Upper lobe of right lung (tissue), 1 donor: Measurements from ENCODE around the gene FHIT. TPM values are rescaled to one million over a fixed set of nuclear protein-coding genes. Genes with fewer than 3 reads are reported as not detected.

Experiments
- ATAC-seq: fragments of 200-7000 bp; cut with Tn5 transposase; one replicate; pipeline ENCODE4 v1.9.1; 2020; ENCODE audit warnings: mild to moderate bottlenecking, moderate library complexity
- DNase-seq: peaks from one replicate; pipeline ENCODE4 v3.0.0-alpha.2; 2020
- H3K27ac ChIP-seq: fragments of 200-600 bp; one replicate; pipeline ENCODE4 v1.8.0; 2022
- H3K27me3 ChIP-seq: fragments of 200-600 bp; one replicate; pipeline ENCODE4 v1.8.0; 2022; ENCODE audit warnings: mild to moderate bottlenecking
- H3K36me3 ChIP-seq: fragments of 200-600 bp; one replicate; pipeline ENCODE4 v1.8.0; 2022
- H3K4me1 ChIP-seq: fragments of 200-600 bp; one replicate; pipeline ENCODE4 v1.8.0; 2022
- H3K4me3 ChIP-seq: fragments of 200-600 bp; one replicate; pipeline ENCODE4 v1.8.0; 2022; ENCODE audit warnings: mild to moderate bottlenecking
- H3K9me3 ChIP-seq: fragments of 200-600 bp; one replicate; pipeline ENCODE4 v1.8.0; 2022
- intact Hi-C: fragments of 100-400 bp; cut with DNase I; formaldehyde crosslinking; loops from one replicate; pipeline ENCODE4 v1.11.0; 2022
- total RNA-seq: library from RNA; stranded (reverse); fragmentation: NEBNext Ultra II Directional; extraction: Animal tissue kit (Norgen Biotek cat#: 25700); gene quantifications from one replicate; pipeline ENCODE4 v1.2.1, GENCODE V29; 2021
- TF ChIP-seq, protein P1 (sequence below): fragments of 200-600 bp; IDR thresholded peaks from one replicate; pipeline ENCODE4 v1.8.0; 2022; ENCODE audit warnings: antibody characterized with exemption
- donor health status: DM: no; HTN: yes; CAD: no; lungs with severe emphysema.

Gene FHIT
- total RNA-seq, 1 donor from 2014 or later = 9.6 TPM

DNA sequence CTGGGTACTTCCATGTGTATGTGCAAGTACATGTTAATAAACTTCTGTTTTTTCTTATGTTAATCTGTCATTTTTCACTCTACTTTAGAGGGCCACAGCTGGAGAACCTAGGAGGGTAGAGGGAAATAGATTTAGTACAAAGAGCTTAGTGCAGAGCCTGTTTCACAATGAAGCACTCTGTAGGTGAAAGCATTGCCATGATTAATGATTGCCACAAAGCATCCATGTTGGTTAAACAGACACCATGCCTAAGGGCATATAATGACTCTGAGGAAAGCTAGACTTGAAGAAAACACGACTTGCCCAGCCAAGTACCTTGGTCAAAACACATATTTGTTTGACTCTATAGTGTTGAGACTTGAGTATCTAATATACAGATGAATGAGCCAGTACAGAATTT lies 338.4 kb downstream of the FHIT start:
- Histone ChIP-seq H3K4me1 (no peaks in the 10 kb centered on the region), H3K27ac (no peak overlapping the region), H3K9me3 (no peaks in the 10 kb centered on the region), H3K27me3 (no peaks in the 10 kb centered on the region), H3K36me3 (no peaks in the 10 kb centered on the region), H3K4me3 (no peak overlapping the region)
- TF ChIP-seq, protein P1, sequence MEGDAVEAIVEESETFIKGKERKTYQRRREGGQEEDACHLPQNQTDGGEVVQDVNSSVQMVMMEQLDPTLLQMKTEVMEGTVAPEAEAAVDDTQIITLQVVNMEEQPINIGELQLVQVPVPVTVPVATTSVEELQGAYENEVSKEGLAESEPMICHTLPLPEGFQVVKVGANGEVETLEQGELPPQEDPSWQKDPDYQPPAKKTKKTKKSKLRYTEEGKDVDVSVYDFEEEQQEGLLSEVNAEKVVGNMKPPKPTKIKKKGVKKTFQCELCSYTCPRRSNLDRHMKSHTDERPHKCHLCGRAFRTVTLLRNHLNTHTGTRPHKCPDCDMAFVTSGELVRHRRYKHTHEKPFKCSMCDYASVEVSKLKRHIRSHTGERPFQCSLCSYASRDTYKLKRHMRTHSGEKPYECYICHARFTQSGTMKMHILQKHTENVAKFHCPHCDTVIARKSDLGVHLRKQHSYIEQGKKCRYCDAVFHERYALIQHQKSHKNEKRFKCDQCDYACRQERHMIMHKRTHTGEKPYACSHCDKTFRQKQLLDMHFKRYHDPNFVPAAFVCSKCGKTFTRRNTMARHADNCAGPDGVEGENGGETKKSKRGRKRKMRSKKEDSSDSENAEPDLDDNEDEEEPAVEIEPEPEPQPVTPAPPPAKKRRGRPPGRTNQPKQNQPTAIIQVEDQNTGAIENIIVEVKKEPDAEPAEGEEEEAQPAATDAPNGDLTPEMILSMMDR = no peak
- DNase-seq = no peak
- ATAC-seq = no peak
- intact Hi-C loops = no loop called here

DNA sequence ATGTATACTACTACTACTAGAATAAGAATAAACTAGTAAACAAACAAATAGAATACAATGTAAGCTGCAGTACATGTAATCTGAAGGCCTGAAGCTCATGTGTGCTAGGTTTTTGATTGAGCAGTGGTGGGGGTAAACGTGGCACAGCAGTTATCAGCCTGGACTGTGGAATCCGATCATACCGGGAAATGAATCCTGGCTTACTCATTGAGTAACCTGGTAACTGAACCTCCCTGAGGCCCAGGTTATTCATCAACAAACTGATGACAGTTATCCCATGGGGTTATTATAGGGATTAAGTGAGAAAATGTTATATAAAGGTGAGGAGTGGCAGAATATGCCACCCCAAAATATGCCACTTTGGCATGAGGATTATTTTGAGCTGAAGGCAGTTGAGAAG lies 339.1 kb downstream of the FHIT start:
- TF ChIP-seq, protein P1 = no peak
- H3K4me1 ChIP-seq = no peaks in the 10 kb centered on the region
- H3K9me3 ChIP-seq = no peaks in the 10 kb centered on the region
- DNase-seq (no peak), ATAC-seq (no peak)
- no peaks in the 10 kb centered on the region for H3K36me3 ChIP-seq
- intact Hi-C loops = no loop called here
- H3K27ac ChIP-seq = no peak overlapping the region
- no peak overlapping the region for H3K4me3 ChIP-seq
- H3K27me3 ChIP-seq = no peaks in the 10 kb centered on the region

DNA sequence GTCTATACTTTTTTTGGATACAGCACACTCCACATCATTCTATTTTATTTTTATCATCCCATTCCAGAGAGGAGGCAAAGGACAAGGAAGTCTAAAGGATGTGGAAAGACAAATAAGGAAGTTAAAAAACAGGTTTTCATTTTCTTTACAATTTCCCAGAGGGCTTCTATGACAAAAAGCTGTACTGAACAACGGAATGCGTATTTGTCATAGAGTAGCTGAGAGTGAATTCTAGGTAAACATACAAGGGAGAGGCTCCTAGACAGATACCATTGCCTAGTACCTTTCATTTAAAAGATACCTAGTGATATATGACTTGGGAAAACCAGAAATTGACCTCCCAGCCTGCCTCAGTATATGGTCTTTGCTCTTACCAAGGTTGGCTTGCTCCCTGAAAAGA lies 341.7 kb downstream of the FHIT start:
- no peaks in the 10 kb centered on the region for H3K27me3 ChIP-seq
- H3K4me1 ChIP-seq = no peaks in the 10 kb centered on the region
- H3K36me3 ChIP-seq = no peaks in the 10 kb centered on the region
- TF ChIP-seq, protein P1 = no peak
- H3K4me3 ChIP-seq = no peak overlapping the region
- no peak for DNase-seq
- ATAC-seq = no peak
- H3K27ac ChIP-seq = no peak overlapping the region
- intact Hi-C loops = no loop called here
- H3K9me3 ChIP-seq = no peaks in the 10 kb centered on the region

DNA sequence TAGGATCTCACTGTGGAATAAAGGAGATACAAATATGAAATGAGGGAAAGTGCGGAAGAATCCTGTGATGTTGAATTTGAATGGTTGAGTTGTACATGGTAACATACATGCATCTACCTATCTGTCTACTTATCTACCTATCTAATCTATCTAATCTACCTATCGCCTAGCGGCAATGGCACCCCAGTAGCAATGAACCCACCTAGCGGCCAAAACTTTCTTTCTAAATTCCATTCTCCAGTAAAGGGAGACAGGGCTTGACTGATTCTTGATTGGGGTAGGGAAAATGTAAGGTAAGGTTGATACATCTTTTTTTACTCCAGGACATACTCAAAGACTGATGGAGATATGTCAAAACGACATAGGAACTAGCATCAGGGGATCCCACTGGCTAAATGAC lies 345.0 kb downstream of the FHIT start:
- Histone ChIP-seq H3K36me3 (no peaks in the 10 kb centered on the region), H3K9me3 (no peaks in the 10 kb centered on the region), H3K27me3 (no peaks in the 10 kb centered on the region), H3K4me1 (no peaks in the 10 kb centered on the region), H3K27ac (no peak overlapping the region), H3K4me3 (no peak overlapping the region)
- ATAC-seq (no peak), DNase-seq (no peak)
- intact Hi-C loops = no loop called here
- TF ChIP-seq, protein P1 = no peak

DNA sequence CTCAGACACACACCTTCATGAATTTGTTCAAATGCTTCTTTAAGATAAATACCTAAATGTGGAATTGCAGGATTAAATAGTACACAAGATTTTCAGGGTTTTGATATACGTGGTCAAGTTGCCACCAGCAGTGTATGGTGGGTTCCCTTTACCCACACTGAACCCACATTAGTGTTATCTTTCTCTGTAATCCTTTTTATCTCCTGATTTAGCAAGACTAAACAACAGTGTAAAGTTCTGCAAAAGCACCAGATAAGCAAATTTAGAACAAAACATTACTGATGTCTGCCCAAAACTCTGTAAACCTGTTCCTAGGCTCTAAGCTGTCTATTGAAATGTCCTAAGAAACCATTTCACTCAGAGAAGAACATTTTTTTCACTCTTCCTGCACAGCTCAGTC lies 352.9 kb downstream of the FHIT start:
- TF ChIP-seq, protein P1 = no peak
- H3K4me3 ChIP-seq = no peak overlapping the region
- intact Hi-C loops = no loop called here
- no peaks in the 10 kb centered on the region for H3K9me3 ChIP-seq
- ATAC-seq = no peak
- no peak overlapping the region for H3K27ac ChIP-seq
- no peak for DNase-seq
- H3K36me3 ChIP-seq = no peaks in the 10 kb centered on the region
- no peaks in the 10 kb centered on the region for H3K4me1 ChIP-seq
- no peaks in the 10 kb centered on the region for H3K27me3 ChIP-seq

DNA sequence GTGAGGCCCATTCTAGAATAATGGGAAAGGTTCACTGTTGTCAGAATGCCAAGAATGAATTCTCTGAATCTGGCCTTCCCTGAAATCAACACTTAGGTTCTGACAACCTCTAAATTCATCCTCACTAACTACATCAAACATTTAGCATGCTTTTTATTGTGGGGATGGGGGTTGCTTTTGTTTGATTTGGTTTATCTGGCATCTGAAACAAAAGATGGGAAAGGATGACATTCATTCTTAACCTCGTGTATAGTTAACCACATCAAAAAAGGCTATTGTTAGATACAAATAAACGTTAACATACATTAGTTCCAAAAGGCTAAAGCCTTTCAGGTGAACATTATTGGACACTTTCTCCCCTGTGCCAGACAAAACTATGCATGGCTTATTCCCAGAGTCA lies 357.3 kb downstream of the FHIT start:
- ATAC-seq (no peak), DNase-seq (no peak)
- Histone ChIP-seq H3K36me3 (no peaks in the 10 kb centered on the region), H3K4me1 (no peaks in the 10 kb centered on the region), H3K27me3 (no peaks in the 10 kb centered on the region), H3K4me3 (no peak overlapping the region), H3K27ac (no peak overlapping the region), H3K9me3 (no peaks in the 10 kb centered on the region)
- TF ChIP-seq, protein P1 = no peak
- intact Hi-C loops = no loop called here
